Prostate gland (tissue), 2 donors: ENCODE measurements around the gene PCF11. TPM values are rescaled to one million over a fixed set of nuclear protein-coding genes. Genes with fewer than 3 reads are reported as not detected.
"Not testable (repeated sequence)": the region's sequence is repeated elsewhere in the genome, so short reads cannot be mapped to it uniquely, and the experiment has no call there.

Source experiments
- DNase-seq: peaks from one replicate; pipeline ENCODE4 v3.0.0-alpha.2; 2019; ENCODE audit warnings: low spot score
- H3K27ac ChIP-seq, 2 donors: fragments of 200-600 bp; sonication (generic); 2 replicates each; pipeline ENCODE4 v1.5.1; 2017 to 2019
- H3K27me3 ChIP-seq: fragments of 200-600 bp; sonication (generic); replicated peaks from 2 replicates; pipeline ENCODE4 v1.5.1; 2019; ENCODE audit not compliant: insufficient read depth
- H3K36me3 ChIP-seq, 2 donors: fragments of 200-600 bp; sonication (generic); 1 replicate in 1 of 2; 2 replicates in 1 of 2; pipeline versions ENCODE4 v1.5.1 to v1.8.1; 2017 to 2019
- H3K4me1 ChIP-seq: fragments of 200-600 bp; sonication (generic); replicated peaks from 2 replicates; pipeline ENCODE4 v1.5.1; 2019
- H3K4me3 ChIP-seq, 2 donors: fragments of 200-600 bp; sonication (generic); 2 replicates each; pipeline ENCODE4 v1.5.1; 2017 to 2019
- H3K9me3 ChIP-seq: fragments of 200-600 bp; sonication (generic); 2 replicates; pipeline ENCODE4 v1.5.1; 2017
- CTCF ChIP-seq, 4 experiments: fragments of 200-600 bp in 2 of 4; fragments of 450-650 bp in 2 of 4; sonication (generic) in 2 of 4; IDR thresholded peaks; 1 replicate in 3 of 4; 2 replicates in 1 of 4; pipeline ENCODE4 v1.5.1; 2016 to 2019; ENCODE audit warnings: antibody characterized with exemption in 4 of 4, mild to moderate bottlenecking in 2 of 4, moderate library complexity in 2 of 4
- POLR2A ChIP-seq: fragments of 450-650 bp; IDR thresholded peaks from one replicate; pipeline ENCODE4 v1.6.1; 2016; ENCODE audit warnings: antibody characterized with exemption, mild to moderate bottlenecking
- POLR2AphosphoS5 ChIP-seq: sonication (generic); formaldehyde crosslinking; IDR thresholded peaks from one replicate; pipeline ENCODE4 v1.6.1; 2017; ENCODE audit warnings: antibody characterized with exemption
- whole genome bisulfite sequencing: methylation state at CpG from one replicate; pipeline ENCODE4 v1.1.5; 2018; 5-methylcytosine and 5-hydroxymethylcytosine counted together
- intact Hi-C: fragments of 100-400 bp; cut with DNase I; formaldehyde crosslinking; loops from one replicate; pipeline ENCODE4 v1.14.2; 2022
- total RNA-seq, 2 donors: library from RNA; depleted of rRNA; stranded (reverse); fragments of >200 nt; gene quantifications; one replicate each; pipeline ENCODE4 v1.1.0, GENCODE V29; 2016

PCF11 gene
- total RNA-seq, 2 donors from 2014 or later: 64.1 to 75.2 TPM

GRCh38 chr11:83124636-83125424 is 32.1 kb upstream of the PCF11 start:
- Histone ChIP-seq H3K9me3 (no peaks in the 10 kb centered on the region), H3K4me1 (no peaks in the 10 kb centered on the region), H3K36me3 (no peaks in the 10 kb centered on the region), H3K27ac (peak overlapping the region in 1 of 2 donors; percentile 83), H3K27me3 (no peaks in the 10 kb centered on the region), H3K4me3 (no peak overlapping the region)
- intact Hi-C loops: loop anchor here (5.0 kb wide), 1 partner anchor 53 kb away; the partner anchor contains the start of gene RAB30
- TF ChIP-seq POLR2A (no peak), CTCF (IDR thresholded peaks at IDR 0.05) (no peak), POLR2AphosphoS5 (no peak)
- WGBS: 58% methylated on average over 4 of the region's 4 CpGs
- DNase-seq: no peak

- Histone ChIP-seq H3K27me3 (no peaks in the 10 kb centered on the region), H3K4me1 (no peaks in the 10 kb centered on the region), H3K9me3 (no peaks in the 10 kb centered on the region), H3K27ac (peak overlapping the region in 1 of 2 donors; percentile 83), H3K36me3 (no peaks in the 10 kb centered on the region), H3K4me3 (no peak overlapping the region)
- TF ChIP-seq POLR2AphosphoS5 (no peak), POLR2A (no peak), CTCF (IDR thresholded peaks at IDR 0.05) (no peak)
- 75% methylated on average over 5 of the region's 5 CpGs for WGBS
- DNase-seq: no peak
- intact Hi-C loops: loop anchor here (5.0 kb wide), 1 partner anchor 53 kb away; the partner anchor contains the start of gene RAB30
Observed at GRCh38 chr11:83125577-83125976, 31.4 kb upstream of the PCF11 start.

- WGBS: 79% methylated on average over 5 of the region's 5 CpGs
- TF ChIP-seq POLR2AphosphoS5 (no peak), CTCF (IDR thresholded peaks at IDR 0.05) (no peak), POLR2A (no peak)
Observed at GRCh38 chr11:83127310-83127637, 29.7 kb upstream of the PCF11 start.

GRCh38 chr11:83132191-83132590 is 24.7 kb upstream of the PCF11 start:
- WGBS: 24% methylated on average over 4 of the region's 4 CpGs
- H3K9me3 ChIP-seq: no peaks in the 10 kb centered on the region
- no peaks in the 10 kb centered on the region for H3K27me3 ChIP-seq
- DNase-seq: no peak
- H3K27ac ChIP-seq: peak overlapping the region; percentile 65 to 84
- H3K36me3 ChIP-seq: no peaks in the 10 kb centered on the region
- peak; percentile 68 for TF ChIP-seq POLR2AphosphoS5
- TF ChIP-seq POLR2A: no peak
- intact Hi-C loops: no loop called here
- H3K4me3 ChIP-seq: peak overlapping the region; percentile 27 to 36
- no peaks in the 10 kb centered on the region for H3K4me1 ChIP-seq

More at GRCh38 chr11:83127310-83127637, 29.7 kb upstream of the PCF11 start:
- no peaks in the 10 kb centered on the region for H3K27me3 ChIP-seq
- no peak overlapping the region for H3K4me3 ChIP-seq
- H3K27ac ChIP-seq: peak overlapping the region; percentile 77 to 83
- intact Hi-C loops: loop anchor here (5.0 kb wide), 1 partner anchor 55 kb away; the partner anchor contains the start of gene RAB30
- no peaks in the 10 kb centered on the region for H3K36me3 ChIP-seq
- no peaks in the 10 kb centered on the region for H3K9me3 ChIP-seq
- H3K4me1 ChIP-seq: no peaks in the 10 kb centered on the region
- DNase-seq: no peak

- 95% methylated on average over 16 of the region's 29 CpGs for WGBS
- H3K9me3 ChIP-seq, H3K27ac ChIP-seq, intact Hi-C loops, H3K4me1 ChIP-seq, H3K4me3 ChIP-seq, H3K36me3 ChIP-seq, DNase-seq, H3K27me3 ChIP-seq: not testable (repeated sequence)
Observed at GRCh38 chr11:83133266-83133665, 23.7 kb upstream of the PCF11 start.

GRCh38 chr11:83139310-83139709 is 17.6 kb upstream of the PCF11 start:
- peak; percentile 60 for DNase-seq
- WGBS: 20% methylated on average over 6 of the region's 6 CpGs
- intact Hi-C loops: no loop called here

More at GRCh38 chr11:83139310-83139709, 17.6 kb upstream of the PCF11 start:
- no peaks in the 10 kb centered on the region for H3K27me3 ChIP-seq
- no peaks in the 10 kb centered on the region for H3K36me3 ChIP-seq
- H3K4me1 ChIP-seq: no peaks in the 10 kb centered on the region
- TF ChIP-seq POLR2A: no peak
- TF ChIP-seq POLR2AphosphoS5: peak; percentile 76
- H3K9me3 ChIP-seq: no peaks in the 10 kb centered on the region
- peak overlapping the region; percentile 80 to 85 for H3K27ac ChIP-seq
- H3K4me3 ChIP-seq: no peak overlapping the region
